HL-60 (cell line): ENCODE data around the gene IRF2.
A peak's percentile ranks its signal among the peaks of the same experiment; 100 is the strongest.

Experiments
- DNase-seq, 2 experiments: peaks; one replicate each; pipeline ENCODE4 v3.0.0-alpha.2; 2010 to 2020; ENCODE audit warnings: low read depth in 1 of 2, low spot score in 1 of 2
- H3K27ac ChIP-seq: fragments of 250-450 bp; sonication (Bioruptor Pico); replicated peaks from 2 replicates; pipeline ENCODE4 v1.5.1; 2020; ENCODE audit warnings: mild to moderate bottlenecking, moderate library complexity
- H3K27me3 ChIP-seq: fragments of 250-450 bp; sonication (Bioruptor Pico); 2 replicates; pipeline ENCODE4 v1.5.1; 2021; ENCODE audit warnings: mild to moderate bottlenecking, moderate library complexity; ENCODE audit not compliant: insufficient read depth, poor library complexity, severe bottlenecking
- H3K4me3 ChIP-seq: replicated peaks from 2 replicates; pipeline ENCODE4 v1.5.1; 2011; ENCODE audit warnings: mild to moderate bottlenecking, control low read depth, low read length; ENCODE audit not compliant: insufficient read depth
- CTCF ChIP-seq: IDR thresholded peaks from one replicate; pipeline ENCODE4 v1.5.1; 2011; ENCODE audit warnings: low read length, control low read depth, inconsistent platforms; ENCODE audit not compliant: insufficient read depth
- GABPA ChIP-seq: IDR thresholded peaks from 2 replicates; pipeline ENCODE4 v1.6.1; 2012; ENCODE audit warnings: low read depth
- POLR2AphosphoS5 ChIP-seq: IDR thresholded peaks from 2 replicates; pipeline ENCODE4 v1.6.1; 2012; ENCODE audit warnings: low read depth
- REST ChIP-seq: IDR thresholded peaks from 2 replicates; pipeline ENCODE4 v1.6.1; 2012; ENCODE audit warnings: low read depth; ENCODE audit not compliant: insufficient replicate concordance
- SPI1 ChIP-seq: IDR thresholded peaks from 2 replicates; pipeline ENCODE4 v1.6.1; 2012; ENCODE audit warnings: low read depth, mild to moderate bottlenecking, borderline replicate concordance

IRF2 gene

GRCh38 chr4:184506527-184507121 is 32.3 kb upstream of the IRF2 start:
- DNase-seq, result peak; percentile 15 to 19
- Histone ChIP-seq H3K27ac (no peak overlapping the region), H3K4me3 (no peak overlapping the region), H3K27me3 (no peaks in the 10 kb centered on the region)
- TF ChIP-seq POLR2AphosphoS5 (no peak), REST (no peak), GABPA (no peak), SPI1 (no peak), CTCF (no peak)

GRCh38 chr4:184504385-184504784 is 30.0 kb upstream of the IRF2 start:
- no peaks in the 10 kb centered on the region for H3K27me3 ChIP-seq
- no peak for TF ChIP-seq GABPA
- TF ChIP-seq SPI1, result no peak
- no peak for TF ChIP-seq POLR2AphosphoS5
- no peak overlapping the region for H3K27ac ChIP-seq
- no peak for DNase-seq
- no peak overlapping the region for H3K4me3 ChIP-seq

DNA sequence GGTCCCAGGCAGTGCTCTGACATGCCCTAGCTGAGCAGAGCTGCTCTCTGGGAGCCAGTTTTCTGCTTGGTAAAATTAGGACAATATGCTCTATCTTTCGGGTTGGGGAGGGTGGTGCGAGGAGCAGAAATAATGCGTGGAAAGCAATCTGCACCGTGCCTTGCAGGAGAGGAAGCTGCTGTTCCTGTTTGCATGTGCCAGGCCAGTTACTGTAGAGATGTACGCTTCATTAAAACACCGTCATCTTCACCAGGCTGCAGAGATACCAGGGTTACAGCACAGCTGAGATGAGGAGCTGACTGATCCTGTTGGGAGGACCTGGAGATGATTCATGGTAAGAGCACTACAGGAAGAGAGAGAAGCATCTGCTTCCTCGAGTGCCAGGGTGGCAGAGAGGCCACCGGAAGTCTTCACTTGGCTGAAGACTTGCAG is 29.5 kb upstream of the IRF2 start:
- no peak overlapping the region for H3K4me3 ChIP-seq
- H3K27ac ChIP-seq, result 0 out of 2 replicates have a peak overlapping the region, but pooled peaks have one; percentile 4
- H3K27me3 ChIP-seq, result no peaks in the 10 kb centered on the region
- peak; percentile 41 to 63 for DNase-seq
- no peak for TF ChIP-seq CTCF
- no peak for TF ChIP-seq POLR2AphosphoS5
- no peak for TF ChIP-seq GABPA
- peak; percentile 43; the same call in 1 of the 2 replicates for TF ChIP-seq SPI1

GRCh38 chr4:184500748-184501589 is 26.6 kb upstream of the IRF2 start:
- Histone ChIP-seq H3K4me3 (no peak overlapping the region), H3K27ac (no peak overlapping the region), H3K27me3 (no peaks in the 10 kb centered on the region)
- no peak for DNase-seq
- TF ChIP-seq CTCF, result no peak
- TF ChIP-seq SPI1, result no peak
- TF ChIP-seq REST, result no peak
- TF ChIP-seq POLR2AphosphoS5, result no peak
- TF ChIP-seq GABPA, result no peak
